Measurements from ENCODE around the gene TMEM125. TPM values are rescaled to one million over a fixed set of nuclear protein-coding genes. Genes with fewer than 3 reads are reported as not detected.

Gene TMEM125
- total and polyA plus RNA-seq, 4 donors: 7.5 to 19.3 (median 10.5) TPM

DNA sequence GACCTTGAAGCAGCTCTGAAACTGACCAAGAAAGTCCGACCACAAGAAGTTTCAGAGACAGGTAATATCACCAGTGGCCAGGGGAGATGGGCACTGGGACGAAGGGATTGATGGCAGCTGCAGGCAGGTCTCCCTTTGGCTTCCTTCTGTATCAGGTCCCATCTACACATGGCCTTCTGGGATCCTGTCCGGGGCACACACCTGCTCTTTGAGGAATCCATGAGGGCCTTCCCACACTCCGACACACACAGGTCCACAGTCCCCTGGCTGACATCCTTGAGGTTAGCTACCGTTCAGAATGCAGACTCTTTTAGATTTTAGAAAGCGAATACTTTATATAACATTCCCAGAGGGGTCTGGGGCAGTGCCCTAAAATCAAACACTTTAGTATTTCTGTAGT is 26.5 kb upstream of the TMEM125 start:
- 88% methylated on average over 4 of the region's 6 CpGs for WGBS (ENCODE audit: insufficient coverage)

DNA sequence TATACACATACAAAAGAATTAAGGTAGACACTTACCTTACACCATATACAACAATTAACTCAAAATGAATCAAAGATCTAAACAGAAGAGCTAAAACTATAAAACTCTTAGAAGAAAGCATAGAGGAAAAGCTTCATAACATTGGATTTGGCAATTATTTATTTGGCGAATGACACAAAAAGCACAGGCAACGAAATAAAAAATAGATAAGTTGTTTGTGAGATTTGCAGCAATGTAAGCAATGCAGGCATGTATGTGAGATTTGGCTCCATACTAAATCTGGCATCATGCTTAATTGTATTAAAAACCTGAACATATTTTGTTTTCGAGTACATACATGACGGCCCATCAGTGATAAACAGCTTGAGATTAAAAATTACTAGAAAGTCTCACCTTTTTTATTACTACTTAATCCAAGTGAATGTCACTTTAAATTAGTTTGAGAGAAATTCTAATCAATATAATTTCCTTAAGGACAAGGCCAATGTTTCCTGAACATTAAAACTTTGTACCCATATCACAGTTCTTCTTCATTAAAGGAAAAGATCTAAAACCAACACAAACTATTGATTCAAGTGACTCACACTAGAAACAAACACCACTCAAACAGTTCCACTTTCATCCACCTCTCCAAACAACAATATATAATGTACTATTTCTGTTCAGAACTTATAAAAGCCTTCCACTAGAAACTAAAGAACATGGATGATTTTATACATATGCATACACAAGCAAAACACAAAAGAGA is 23.1 kb upstream of the TMEM125 start:
- Histone ChIP-seq H3K27me3 (ENCODE audit: control insufficient read depth, insufficient read depth, low read length) (no peaks in the 10 kb centered on the region), H3K9me3 (ENCODE audit: control insufficient read depth, insufficient read depth, low read length) (no peaks in the 10 kb centered on the region), H3K36me3 (ENCODE audit: control insufficient read depth, insufficient read depth, low read length) (no peaks in the 10 kb centered on the region), H3K4me1 (ENCODE audit: control insufficient read depth, insufficient read depth, low read length) (no peaks in the 10 kb centered on the region), H3K27ac (ENCODE audit: low read depth, low read length) (no peak overlapping the region), H3K4me3 (ENCODE audit: low read depth, low read length) (no peak overlapping the region)
- 100% methylated on average over 1 of the region's 4 CpGs for WGBS (ENCODE audit: insufficient coverage)
- no peak for DNase-seq (ENCODE audit: low read depth in 4 of 6, low spot score in 6 of 6)

More for the DNA sequence above, 26.5 kb upstream of the TMEM125 start:
- Histone ChIP-seq H3K27ac (ENCODE audit: low read depth, low read length) (peak overlapping the region; percentile 7), H3K4me3 (ENCODE audit: low read depth, low read length) (no peak overlapping the region), H3K9me3 (ENCODE audit: control insufficient read depth, insufficient read depth, low read length) (no peaks in the 10 kb centered on the region), H3K27me3 (ENCODE audit: control insufficient read depth, insufficient read depth, low read length) (no peaks in the 10 kb centered on the region), H3K36me3 (ENCODE audit: control insufficient read depth, insufficient read depth, low read length) (no peaks in the 10 kb centered on the region), H3K4me1 (ENCODE audit: control insufficient read depth, insufficient read depth, low read length) (peaks cover 2% of the 10 kb centered on the region)
- no peak for DNase-seq (ENCODE audit: low read depth in 4 of 6, low spot score in 6 of 6)

DNA sequence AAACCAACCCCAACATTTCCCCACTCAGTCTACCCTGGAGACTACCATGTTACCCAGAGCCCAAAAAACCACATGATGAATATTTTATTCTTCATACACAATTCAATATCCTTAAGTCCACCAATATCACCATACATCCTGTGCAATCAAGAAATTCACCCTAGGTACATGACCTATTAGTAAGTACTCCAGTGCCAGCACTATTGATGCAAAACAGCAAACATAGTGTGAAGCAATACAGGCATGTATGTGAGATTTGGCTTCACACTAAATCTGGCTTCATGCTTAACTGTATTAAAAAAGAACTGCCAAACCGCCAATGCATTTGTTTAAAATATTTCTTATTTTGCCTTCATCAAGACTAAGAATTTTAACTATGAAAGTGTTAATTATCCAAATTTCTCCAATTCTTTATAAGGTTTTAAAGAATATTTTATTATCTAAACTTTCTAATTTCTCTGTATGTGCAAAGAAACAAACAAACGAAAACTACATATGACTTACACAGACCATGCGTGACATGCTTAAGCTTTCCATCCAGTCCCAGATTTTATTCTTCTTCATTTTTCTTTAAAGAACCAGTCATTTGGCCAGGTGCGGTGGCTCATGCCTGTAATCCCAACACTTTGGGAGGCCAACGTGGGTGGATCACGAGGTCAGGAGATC is 22.4 kb upstream of the TMEM125 start:
- WGBS (ENCODE audit: insufficient coverage): 71% methylated on average over 5 of the region's 6 CpGs
- DNase-seq (ENCODE audit: low read depth in 4 of 6, low spot score in 6 of 6): no peak
- H3K4me3 ChIP-seq (ENCODE audit: low read depth, low read length): no peak overlapping the region

DNA sequence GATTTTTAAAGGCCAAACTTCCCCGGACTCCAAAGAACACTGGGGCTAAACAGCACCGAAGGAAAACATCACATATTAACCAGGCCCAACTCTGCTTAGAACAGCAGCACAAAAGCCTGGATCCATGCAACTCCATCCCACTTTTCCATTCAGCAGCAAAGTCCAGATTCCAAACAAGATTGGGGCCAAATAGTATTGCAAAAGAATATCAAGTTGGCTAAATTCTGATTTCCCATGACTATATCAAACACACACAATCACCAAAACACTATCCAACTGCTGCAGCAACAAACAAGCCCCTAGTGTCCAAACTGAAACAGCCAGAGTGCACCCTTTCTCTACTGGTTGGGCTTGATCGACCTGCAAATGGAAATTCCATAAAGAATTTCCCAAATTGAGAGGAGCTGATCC is 19.4 kb upstream of the TMEM125 start:
- WGBS (ENCODE audit: insufficient coverage): 78% methylated on average over 3 of the region's 3 CpGs
- H3K4me1 ChIP-seq (ENCODE audit: control insufficient read depth, insufficient read depth, low read length): no peaks in the 10 kb centered on the region

More for the DNA sequence above, 22.4 kb upstream of the TMEM125 start:
- no peak overlapping the region for H3K27ac ChIP-seq (ENCODE audit: low read depth, low read length)
- H3K27me3 ChIP-seq (ENCODE audit: control insufficient read depth, insufficient read depth, low read length): no peaks in the 10 kb centered on the region
- no peaks in the 10 kb centered on the region for H3K9me3 ChIP-seq (ENCODE audit: control insufficient read depth, insufficient read depth, low read length)
- no peaks in the 10 kb centered on the region for H3K4me1 ChIP-seq (ENCODE audit: control insufficient read depth, insufficient read depth, low read length)
- no peaks in the 10 kb centered on the region for H3K36me3 ChIP-seq (ENCODE audit: control insufficient read depth, insufficient read depth, low read length)

DNA sequence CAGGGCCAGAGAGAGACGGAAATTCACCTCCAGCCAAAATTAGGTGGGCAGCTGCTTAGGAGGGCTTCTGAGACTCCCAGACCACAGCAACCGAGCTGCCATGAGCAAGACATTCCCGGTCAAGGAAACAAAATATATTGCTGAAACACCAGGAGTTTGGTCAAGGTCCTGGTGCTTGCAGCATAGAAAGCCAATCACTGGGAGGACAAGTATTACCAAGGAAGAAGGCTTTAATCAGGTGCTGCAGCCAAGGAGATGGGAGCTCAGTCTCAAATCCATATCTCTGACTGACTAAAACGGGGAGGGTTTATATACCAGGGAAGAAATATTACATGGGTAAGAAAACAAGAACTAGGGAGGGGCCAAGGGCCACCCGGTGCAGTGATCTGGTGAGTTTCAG is 18.8 kb upstream of the TMEM125 start:
- whole genome bisulfite sequencing (ENCODE audit: insufficient coverage): 95% methylated on average over 4 of the region's 5 CpGs
- H3K9me3 ChIP-seq (ENCODE audit: control insufficient read depth, insufficient read depth, low read length): no peaks in the 10 kb centered on the region
- DNase-seq (ENCODE audit: low read depth in 4 of 6, low spot score in 6 of 6): no peak
- no peaks in the 10 kb centered on the region for H3K4me1 ChIP-seq (ENCODE audit: control insufficient read depth, insufficient read depth, low read length)
- no peaks in the 10 kb centered on the region for H3K27me3 ChIP-seq (ENCODE audit: control insufficient read depth, insufficient read depth, low read length)
- no peak overlapping the region for H3K27ac ChIP-seq (ENCODE audit: low read depth, low read length)
- no peak overlapping the region for H3K4me3 ChIP-seq (ENCODE audit: low read depth, low read length)
- no peaks in the 10 kb centered on the region for H3K36me3 ChIP-seq (ENCODE audit: control insufficient read depth, insufficient read depth, low read length)

More for the DNA sequence above, 19.4 kb upstream of the TMEM125 start:
- H3K4me3 ChIP-seq (ENCODE audit: low read depth, low read length): no peak overlapping the region
- no peak for DNase-seq (ENCODE audit: low read depth in 4 of 6, low spot score in 6 of 6)
- H3K27me3 ChIP-seq (ENCODE audit: control insufficient read depth, insufficient read depth, low read length): no peaks in the 10 kb centered on the region
- no peak overlapping the region for H3K27ac ChIP-seq (ENCODE audit: low read depth, low read length)
- no peaks in the 10 kb centered on the region for H3K36me3 ChIP-seq (ENCODE audit: control insufficient read depth, insufficient read depth, low read length)
- H3K9me3 ChIP-seq (ENCODE audit: control insufficient read depth, insufficient read depth, low read length): no peaks in the 10 kb centered on the region

DNA sequence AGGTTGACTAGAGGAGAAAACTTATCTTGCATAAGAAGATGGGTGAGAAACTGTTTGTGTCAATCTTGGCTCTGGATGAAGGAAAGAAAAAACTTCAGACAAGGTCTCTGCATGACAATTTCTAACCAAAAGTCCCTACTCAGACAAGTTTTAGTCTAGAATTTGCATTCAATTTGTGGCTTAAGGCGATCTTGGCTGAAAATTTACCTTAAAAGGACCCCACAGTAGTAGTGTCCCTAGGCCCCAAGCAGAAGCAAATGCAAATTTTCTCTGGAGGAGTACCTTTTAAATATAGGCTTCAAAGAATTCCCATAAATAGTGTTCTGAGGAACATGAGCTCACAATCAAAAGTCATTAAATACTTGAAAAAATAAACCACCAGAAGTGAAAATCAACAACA is 17.6 kb upstream of the TMEM125 start:
- Histone ChIP-seq H3K4me1 (ENCODE audit: control insufficient read depth, insufficient read depth, low read length) (no peaks in the 10 kb centered on the region), H3K27me3 (ENCODE audit: control insufficient read depth, insufficient read depth, low read length) (no peaks in the 10 kb centered on the region), H3K36me3 (ENCODE audit: control insufficient read depth, insufficient read depth, low read length) (no peaks in the 10 kb centered on the region), H3K9me3 (ENCODE audit: control insufficient read depth, insufficient read depth, low read length) (no peaks in the 10 kb centered on the region), H3K4me3 (ENCODE audit: low read depth, low read length) (no peak overlapping the region), H3K27ac (ENCODE audit: low read depth, low read length) (no peak overlapping the region)
- no peak for DNase-seq (ENCODE audit: low read depth in 4 of 6, low spot score in 6 of 6)
- no CpG with 5 or more reads among the region's 1 CpG for WGBS (ENCODE audit: insufficient coverage)

DNA sequence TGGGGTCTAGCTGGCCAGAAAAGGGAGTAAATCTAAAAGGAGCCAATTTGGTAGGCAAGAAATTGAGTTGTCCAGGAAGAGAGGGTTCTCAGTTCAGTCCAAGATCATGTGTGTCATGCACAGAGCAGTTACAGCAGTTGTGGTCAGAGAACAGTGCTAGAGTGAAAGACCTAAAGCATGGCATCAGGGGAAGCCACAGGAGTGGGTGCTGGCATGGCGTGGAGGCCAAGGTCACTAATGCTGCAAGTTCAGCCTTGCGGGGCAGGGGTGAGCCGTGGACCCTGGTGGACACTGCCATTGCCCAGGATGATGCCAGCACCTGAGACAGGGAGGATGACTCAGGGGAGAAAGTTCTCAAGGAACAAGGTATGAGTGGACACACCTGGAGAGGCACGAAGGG is 16.6 kb upstream of the TMEM125 start:
- 93% methylated on average over 4 of the region's 4 CpGs for WGBS (ENCODE audit: insufficient coverage)
- no peak for DNase-seq (ENCODE audit: low read depth in 4 of 6, low spot score in 6 of 6)
- Histone ChIP-seq H3K27ac (ENCODE audit: low read depth, low read length) (no peak overlapping the region), H3K27me3 (ENCODE audit: control insufficient read depth, insufficient read depth, low read length) (no peaks in the 10 kb centered on the region), H3K4me3 (ENCODE audit: low read depth, low read length) (no peak overlapping the region), H3K4me1 (ENCODE audit: control insufficient read depth, insufficient read depth, low read length) (no peaks in the 10 kb centered on the region), H3K9me3 (ENCODE audit: control insufficient read depth, insufficient read depth, low read length) (no peaks in the 10 kb centered on the region), H3K36me3 (ENCODE audit: control insufficient read depth, insufficient read depth, low read length) (no peaks in the 10 kb centered on the region)

DNA sequence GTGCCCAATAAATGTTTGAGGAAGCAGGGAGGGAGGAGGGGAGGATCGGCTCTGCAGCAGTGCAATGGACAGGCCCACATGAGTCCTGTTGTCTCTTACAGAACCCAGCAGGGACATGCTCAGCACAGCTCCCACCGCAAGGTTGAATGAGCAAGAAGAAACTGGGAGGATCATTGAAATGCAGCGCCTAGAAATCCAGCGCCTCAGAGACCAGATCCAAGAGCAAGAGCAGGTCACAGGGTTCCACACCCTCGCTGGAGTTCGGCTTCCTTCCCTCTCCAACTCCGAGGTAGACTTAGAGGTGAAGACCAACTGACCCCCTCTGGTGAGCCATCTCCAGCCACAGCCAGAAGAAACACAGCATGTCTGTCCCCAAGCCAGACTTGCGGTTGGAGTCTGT is 15.9 kb upstream of the TMEM125 start:
- no peak overlapping the region for H3K27ac ChIP-seq (ENCODE audit: low read depth, low read length)
- H3K27me3 ChIP-seq (ENCODE audit: control insufficient read depth, insufficient read depth, low read length): no peaks in the 10 kb centered on the region
- WGBS (ENCODE audit: insufficient coverage): 86% methylated on average over 5 of the region's 8 CpGs
- H3K4me3 ChIP-seq (ENCODE audit: low read depth, low read length): no peak overlapping the region
- no peak for DNase-seq (ENCODE audit: low read depth in 4 of 6, low spot score in 6 of 6)
- no peaks in the 10 kb centered on the region for H3K4me1 ChIP-seq (ENCODE audit: control insufficient read depth, insufficient read depth, low read length)
- no peaks in the 10 kb centered on the region for H3K36me3 ChIP-seq (ENCODE audit: control insufficient read depth, insufficient read depth, low read length)
- no peaks in the 10 kb centered on the region for H3K9me3 ChIP-seq (ENCODE audit: control insufficient read depth, insufficient read depth, low read length)

DNA sequence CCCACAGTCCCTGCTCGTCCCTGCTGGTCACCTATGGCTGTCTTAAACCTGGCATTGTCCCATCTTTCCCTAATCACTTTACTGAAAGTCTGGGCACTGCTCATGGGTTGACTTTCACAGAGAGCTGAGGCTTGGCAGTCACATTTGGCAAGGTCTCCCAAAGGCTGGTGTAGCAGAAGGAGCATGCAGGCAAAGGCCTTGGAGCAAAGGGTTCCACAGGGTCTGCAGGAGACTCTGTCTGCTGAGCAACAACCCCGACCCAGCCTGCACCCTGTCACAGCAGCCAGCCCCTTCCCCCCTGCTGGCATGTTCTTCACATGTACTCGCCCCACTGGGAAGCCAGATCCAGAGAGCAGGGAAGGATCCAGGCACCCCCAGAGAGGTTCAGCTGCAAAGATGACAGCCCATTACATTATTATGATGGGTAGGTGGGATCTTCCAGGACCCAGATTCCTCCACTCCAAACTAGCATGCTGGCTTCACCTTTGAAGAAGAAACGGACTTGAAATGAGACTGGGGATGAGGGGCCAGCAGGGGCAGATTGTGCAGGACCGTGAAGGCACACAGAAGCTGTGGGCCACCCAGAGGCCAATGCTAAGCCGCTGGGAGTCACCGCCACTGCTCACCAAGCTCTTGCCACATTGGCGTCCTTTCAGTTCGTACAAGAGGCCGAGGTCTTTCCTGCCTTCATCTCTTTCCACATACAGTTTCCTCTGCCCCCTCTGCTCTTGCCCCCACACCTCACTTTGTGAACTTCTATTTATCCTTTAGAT is 14.2 kb upstream of the TMEM125 start:
- peak in 1 of 6 donors; percentile 60 for DNase-seq (ENCODE audit: low read depth in 4 of 6, low spot score in 6 of 6)
- H3K9me3 ChIP-seq (ENCODE audit: control insufficient read depth, insufficient read depth, low read length): no peaks in the 10 kb centered on the region
- 65% methylated on average over 8 of the region's 10 CpGs for WGBS (ENCODE audit: insufficient coverage)

More for the DNA sequence above, 14.2 kb upstream of the TMEM125 start:
- Histone ChIP-seq H3K27ac (ENCODE audit: low read depth, low read length) (no peak overlapping the region), H3K36me3 (ENCODE audit: control insufficient read depth, insufficient read depth, low read length) (no peaks in the 10 kb centered on the region), H3K27me3 (ENCODE audit: control insufficient read depth, insufficient read depth, low read length) (no peaks in the 10 kb centered on the region), H3K4me1 (ENCODE audit: control insufficient read depth, insufficient read depth, low read length) (no peaks in the 10 kb centered on the region), H3K4me3 (ENCODE audit: low read depth, low read length) (no peak overlapping the region)

Measured in spinal cord (tissue), 10 donors.